ENCODE data around the gene SLC38A11. TPM values are rescaled to one million over a fixed set of nuclear protein-coding genes. Genes with fewer than 3 reads are reported as not detected.

SLC38A11 gene
- total and polyA plus RNA-seq, 2 of the 13 experiments (the other 11 are each of a cell fraction or from before 2014, with no cell fraction given), result 14.0 to 14.3 TPM

- no peak for TF ChIP-seq ZNF670 (CRISPR knock-in tag; IDR thresholded peaks at IDR 0.05; ENCODE audit: borderline replicate concordance)
- TF ChIP-seq ATM (IDR thresholded peaks at IDR 0.05; ENCODE audit: borderline replicate concordance), result no peak; the same call in 1 of the 2 replicates
- no peak for TF ChIP-seq ZSCAN20 (CRISPR knock-in tag; IDR thresholded peaks at IDR 0.05; ENCODE audit: borderline replicate concordance)
- no peak for TF ChIP-seq BCL3 (CRISPR knock-in tag; IDR thresholded peaks at IDR 0.05)
- TF ChIP-seq ZNF274 (CRISPR knock-in tag; IDR thresholded peaks at IDR 0.05), result no peak
- peak; percentile 38; the same call in 1 of the 2 replicates for TF ChIP-seq ZNF281 (CRISPR knock-in tag; IDR thresholded peaks at IDR 0.05; ENCODE audit: borderline replicate concordance)
- TF ChIP-seq SMAD1 (CRISPR knock-in tag; IDR thresholded peaks at IDR 0.05; ENCODE audit: borderline replicate concordance, low read depth), result no peak
- peak; percentile 93 for TF ChIP-seq KDM6A (CRISPR knock-in tag; IDR thresholded peaks at IDR 0.05; ENCODE audit: low read depth)
- TF ChIP-seq DR1 (CRISPR knock-in tag; IDR thresholded peaks at IDR 0.05), result no peak
- TF ChIP-seq BORCS8-MEF2B (CRISPR knock-in tag; IDR thresholded peaks at IDR 0.05), result no peak
- TF ChIP-seq ZNF746 (CRISPR knock-in tag; IDR thresholded peaks at IDR 0.05), result no peak
- no peak for TF ChIP-seq PREB (CRISPR knock-in tag; IDR thresholded peaks at IDR 0.05)
- TF ChIP-seq ZNF713 (CRISPR knock-in tag; IDR thresholded peaks at IDR 0.05), result no peak
- TF ChIP-seq GABPA (IDR thresholded peaks at IDR 0.05; ENCODE audit: low read depth, low read length), result no peak
- TF ChIP-seq GABPA (CRISPR knock-in tag; IDR thresholded peaks at IDR 0.05; ENCODE audit: low read depth), result peak; percentile 49
- TF ChIP-seq ZFP36L1 (CRISPR knock-in tag; IDR thresholded peaks at IDR 0.05), result no peak
- TF ChIP-seq CAMTA2 (CRISPR knock-in tag; IDR thresholded peaks at IDR 0.05; ENCODE audit: borderline replicate concordance), result no peak
- TF ChIP-seq KDM3A (CRISPR knock-in tag; IDR thresholded peaks at IDR 0.05; ENCODE audit: low read depth), result no peak; the same call in none of the 2 replicates
- no peak for TF ChIP-seq NONO (IDR thresholded peaks at IDR 0.05)
- TF ChIP-seq NONO (CRISPR knock-in tag; conservative IDR thresholded peaks at IDR 0.05), result peak; percentile 54; the same call in 1 of the 2 replicates
- TF ChIP-seq MEIS1 (CRISPR knock-in tag; IDR thresholded peaks at IDR 0.05; ENCODE audit: borderline replicate concordance), result peak; percentile 78; the same call in 1 of the 2 replicates
- no peak for TF ChIP-seq ZNF704 (CRISPR knock-in tag; IDR thresholded peaks at IDR 0.05; ENCODE audit: borderline replicate concordance)
- TF ChIP-seq MXD4 (CRISPR knock-in tag; IDR thresholded peaks at IDR 0.05), result no peak
- no peak for TF ChIP-seq SAFB2 (CRISPR knock-in tag; IDR thresholded peaks at IDR 0.05; ENCODE audit: borderline replicate concordance, low read depth)
- TF ChIP-seq ZNF10 (CRISPR knock-in tag; IDR thresholded peaks at IDR 0.05; ENCODE audit: borderline replicate concordance, low read depth), result no peak
Measured at GRCh38 chr2:164887434-164888144, 67.7 kb downstream of the SLC38A11 start (continued).

All from HepG2 (cell line).